Sigmoid colon (tissue), 7 donors: ENCODE data around the gene WNT9A. TPM values are rescaled to one million over a fixed set of nuclear protein-coding genes. Genes with fewer than 3 reads are reported as not detected.

Experiments
- DNase-seq: peaks from one replicate; pipeline ENCODE4 v3.0.0-alpha.2; 2019
- H3K27ac ChIP-seq, 4 donors: fragments of 200-600 bp; sonication (generic); one replicate each; pipeline ENCODE4 v1.5.1; 2016 to 2019; ENCODE audit warnings: mild to moderate bottlenecking in 1 of 4
- H3K27me3 ChIP-seq, 3 donors: fragments of 200-600 bp; sonication (generic); one replicate each; pipeline ENCODE4 v1.5.1; 2019; ENCODE audit warnings: mild to moderate bottlenecking in 1 of 3
- H3K36me3 ChIP-seq, 4 donors: fragments of 200-600 bp; sonication (generic); one replicate each; pipeline ENCODE4 v1.5.1; 2016 to 2019
- H3K4me1 ChIP-seq, 4 donors: fragments of 200-600 bp; sonication (generic); one replicate each; pipeline ENCODE4 v1.5.1; 2017 to 2019
- H3K4me3 ChIP-seq, 4 donors: fragments of 200-600 bp; sonication (generic); one replicate each; pipeline ENCODE4 v1.5.1; 2017 to 2019; ENCODE audit warnings: mild to moderate bottlenecking in 2 of 4, moderate library complexity in 1 of 4
- H3K9me3 ChIP-seq, 4 donors: fragments of 200-600 bp in 3 of 4; sonication (generic) in 3 of 4; one replicate each; pipeline versions ENCODE4 v1.5.1 to v1.6.1; 2013 to 2019
- CTCF ChIP-seq, 4 experiments: fragments of 450-650 bp in 3 of 4; fragments of 200-600 bp in 1 of 4; IDR thresholded peaks; one replicate each; pipeline ENCODE4 v1.5.1; 2016 to 2019; ENCODE audit warnings: antibody characterized with exemption in 4 of 4, mild to moderate bottlenecking in 3 of 4, moderate library complexity in 2 of 4
- EP300 ChIP-seq, 4 donors: sonication (generic); formaldehyde crosslinking; IDR thresholded peaks; one replicate each; pipeline ENCODE4 v1.6.1; 2017; ENCODE audit warnings: antibody characterized with exemption in 4 of 4
- POLR2A ChIP-seq, 2 donors: fragments of 450-650 bp; IDR thresholded peaks; one replicate each; pipeline ENCODE4 v1.6.1; 2016; ENCODE audit warnings: antibody characterized with exemption in 2 of 2, mild to moderate bottlenecking in 2 of 2, moderate library complexity in 2 of 2
- POLR2AphosphoS5 ChIP-seq, 4 donors: sonication (generic); formaldehyde crosslinking; IDR thresholded peaks; one replicate each; pipeline ENCODE4 v1.6.1; 2017; ENCODE audit warnings: antibody characterized with exemption in 4 of 4
- WGBS, 2 donors: extraction: QIAGEN DNeasy Blood & Tissue Kit; methylation state at CpG; one replicate each; pipeline ENCODE4 v1.1.7; 2013; 5-methylcytosine and 5-hydroxymethylcytosine counted together
- intact Hi-C: fragments of 100-400 bp; cut with DNase I; formaldehyde crosslinking; loops from one replicate; pipeline ENCODE4 v1.15.1; 2023
- polyA plus RNA-seq, 3 donors: library from polyadenylated mRNA; stranded (reverse); fragments of 200-250 nt; gene quantifications; one replicate each; pipeline ENCODE4 v1.2.3, GENCODE V29; 2013
- total RNA-seq, 4 donors: library from RNA; depleted of rRNA; stranded (reverse); fragments of >200 nt; gene quantifications; one replicate each; pipeline ENCODE4 v1.1.0, GENCODE V29; 2016
- donor health status: healthy with polysubstance abuse.
- donor health status: Bipolar disorder and iron deficiency.
- donor health status: healthy.

Gene WNT9A
- total and polyA plus RNA-seq, 7 donors, result 0.23 to 25.5 (median 6.4) TPM

GRCh38 chr1:227959325-227959860, 11.7 kb upstream of the WNT9A start:
- peak; percentile 37 for DNase-seq
- Histone ChIP-seq H3K4me1 (peaks cover 0 to 9% (median 2%) of the 10 kb centered on the region in 4 donors), H3K27ac (no peak overlapping the region), H3K9me3 (no peaks in the 10 kb centered on the region), H3K27me3 (peaks cover 0 to 24% (median 10%) of the 10 kb centered on the region in 3 donors), H3K4me3 (no peak overlapping the region), H3K36me3 (no peaks in the 10 kb centered on the region)
- no peak for TF ChIP-seq CTCF (IDR thresholded peaks at IDR 0.05)
- no peak for TF ChIP-seq POLR2A (IDR thresholded peaks at IDR 0.05)
- TF ChIP-seq POLR2AphosphoS5 (IDR thresholded peaks at IDR 0.05), result no peak
- no peak for TF ChIP-seq EP300 (IDR thresholded peaks at IDR 0.05)
- intact Hi-C loops, result no loop called here
- WGBS, 2 donors, result 92 to 93% methylated on average over 10 of the region's 10 CpGs

- DNase-seq, result peak; percentile 47
- Histone ChIP-seq H3K27ac (no peak overlapping the region), H3K9me3 (no peaks in the 10 kb centered on the region), H3K4me1 (peaks cover 0 to 9% (median 2%) of the 10 kb centered on the region in 4 donors), H3K27me3 (peaks cover 0 to 28% (median 10%) of the 10 kb centered on the region in 3 donors), H3K4me3 (no peak overlapping the region), H3K36me3 (no peaks in the 10 kb centered on the region)
- intact Hi-C loops, result no loop called here
- TF ChIP-seq EP300 (IDR thresholded peaks at IDR 0.05), result no peak
- TF ChIP-seq POLR2AphosphoS5 (IDR thresholded peaks at IDR 0.05), result no peak
- TF ChIP-seq POLR2A (IDR thresholded peaks at IDR 0.05), result no peak
- no peak for TF ChIP-seq CTCF (IDR thresholded peaks at IDR 0.05)
- 57 to 81% methylated on average over 2 of the region's 2 CpGs for WGBS, 2 donors
These were observed 11.0 kb upstream of the WNT9A start for GRCh38 chr1:227958617-227959324.

GRCh38 chr1:227955808-227956207, 8.1 kb upstream of the WNT9A start:
- Histone ChIP-seq H3K4me1 (no peaks in the 10 kb centered on the region), H3K36me3 (no peaks in the 10 kb centered on the region), H3K27me3 (peaks cover 0 to 28% (median 10%) of the 10 kb centered on the region in 3 donors), H3K27ac (no peak overlapping the region), H3K4me3 (no peak overlapping the region), H3K9me3 (no peaks in the 10 kb centered on the region)
- DNase-seq, result no peak
- intact Hi-C loops, result no loop called here
- TF ChIP-seq POLR2A (IDR thresholded peaks at IDR 0.05) (no peak), CTCF (IDR thresholded peaks at IDR 0.05) (no peak), EP300 (IDR thresholded peaks at IDR 0.05) (no peak), POLR2AphosphoS5 (IDR thresholded peaks at IDR 0.05) (no peak)

- Histone ChIP-seq H3K4me1 (peaks cover 0 to 1% (median under 1%) of the 10 kb centered on the region in 4 donors), H3K36me3 (no peaks in the 10 kb centered on the region), H3K27me3 (peaks cover 0 to 28% (median 10%) of the 10 kb centered on the region in 3 donors), H3K4me3 (no peak overlapping the region), H3K9me3 (no peaks in the 10 kb centered on the region), H3K27ac (no peak overlapping the region)
- WGBS, 2 donors, result 21 to 28% methylated on average over 4 of the region's 4 CpGs
- DNase-seq, result no peak
- intact Hi-C loops, result no loop called here
- TF ChIP-seq CTCF (IDR thresholded peaks at IDR 0.05) (no peak), EP300 (IDR thresholded peaks at IDR 0.05) (no peak), POLR2A (IDR thresholded peaks at IDR 0.05) (no peak), POLR2AphosphoS5 (IDR thresholded peaks at IDR 0.05) (no peak)
These were observed 6.6 kb upstream of the WNT9A start for GRCh38 chr1:227954163-227954850.
